Fibroblast of skin of abdomen (primary cell): ENCODE results near the gene ABLIM2. TPM values are rescaled to one million over a fixed set of nuclear protein-coding genes. Genes with fewer than 3 reads are reported as not detected.
A peak's percentile ranks its signal among the peaks of the same experiment; 100 is the strongest.

Experiments
- DNase-seq: peaks from one replicate; pipeline ENCODE4 v3.0.0-alpha.2; 2013
- polyA plus RNA-seq, 2 experiments: library from polyadenylated mRNA; unstranded; fragments of 120-200 nt; gene quantifications; one replicate each; pipeline ENCODE4 v1.2.1, GENCODE V29; 2013; ENCODE audit not compliant: insufficient read length in 2 of 2

Gene ABLIM2
- polyA plus RNA-seq (2013, experiment 1 of 2; ENCODE audit: insufficient read length): 0.13 TPM
- polyA plus RNA-seq (2013, experiment 2 of 2; ENCODE audit: insufficient read length): 0.19 TPM

DNA sequence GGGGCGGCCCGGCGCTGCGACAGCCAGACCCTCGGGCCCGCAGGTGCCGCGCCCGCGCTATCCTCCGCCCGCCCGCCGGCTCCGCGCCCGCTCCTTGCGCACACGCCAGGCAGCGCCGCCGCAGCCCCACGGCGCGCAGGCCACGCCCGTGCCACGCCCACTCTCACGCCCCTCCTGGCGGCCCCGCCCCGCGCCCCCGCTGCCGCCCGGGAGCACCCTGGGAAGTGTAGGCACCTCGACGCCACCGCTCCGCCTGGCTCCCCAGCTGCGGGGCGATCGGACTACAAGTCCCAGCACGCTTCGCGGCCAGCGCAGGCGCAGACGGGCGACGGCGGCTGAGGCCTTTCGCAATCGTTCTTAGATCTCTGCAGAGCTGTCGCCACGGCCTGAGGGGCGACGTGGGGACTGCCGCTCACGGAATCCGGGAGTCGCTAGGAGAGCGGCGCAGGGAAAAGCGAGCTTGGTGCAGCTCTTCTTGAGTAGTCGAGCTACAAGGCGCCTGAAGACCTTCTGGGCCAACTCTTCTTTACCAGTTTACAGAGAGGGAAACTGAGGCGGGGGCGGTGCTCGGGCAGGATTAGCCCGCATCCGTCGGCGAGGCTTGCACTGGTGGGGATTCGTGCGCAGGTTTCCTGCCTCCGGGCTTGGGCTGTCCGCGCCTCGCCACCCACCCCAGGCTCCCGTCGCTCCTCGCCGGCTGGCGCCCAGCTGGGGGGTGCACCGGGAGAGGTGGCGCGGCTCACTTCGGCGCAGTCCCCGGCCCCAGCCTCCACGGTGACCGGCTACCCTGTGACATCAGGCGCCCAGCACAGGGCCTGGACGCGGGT, at the start of gene ABLIM2:
Gene ABLIM2 (minus strand): TSS at position 104 of the 827 bp plus-strand sequence. CDS start 124 bp downstream, outside the sequence.
- DNase-seq: peak; percentile 97

- no peak for DNase-seq
Measured at GRCh38 chr4:8207314-8207713, 48.7 kb upstream of the ABLIM2 start.

GRCh38 chr4:8205749-8206611, 47.4 kb upstream of the ABLIM2 start:
- DNase-seq: no peak

DNA sequence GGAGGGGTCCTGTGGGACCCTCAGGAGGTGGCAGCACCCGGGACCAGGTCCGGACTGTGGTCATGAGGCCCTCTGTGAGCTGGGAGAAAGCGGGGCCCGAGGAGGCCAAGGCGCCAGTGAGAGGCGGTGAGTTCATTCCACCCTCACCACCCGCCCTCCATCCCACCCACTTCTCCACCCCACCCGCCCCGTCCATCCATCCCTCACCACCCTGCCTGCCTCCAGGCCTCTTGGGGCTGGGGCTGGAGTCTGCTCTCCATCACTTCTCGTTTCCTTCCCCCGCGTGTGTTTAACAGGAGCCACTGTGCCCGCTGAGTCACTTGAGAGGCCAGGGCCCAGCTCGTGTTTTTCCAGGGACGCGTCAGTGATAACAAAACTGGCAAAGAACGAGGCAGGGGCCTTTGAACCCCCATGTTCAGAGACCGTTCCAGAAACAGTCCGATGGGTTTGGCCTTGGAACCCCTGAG, 46.7 kb upstream of the ABLIM2 start:
- no peak for DNase-seq

- DNase-seq: no peak
Measured at GRCh38 chr4:8204576-8205227, 46.1 kb upstream of the ABLIM2 start.

DNA sequence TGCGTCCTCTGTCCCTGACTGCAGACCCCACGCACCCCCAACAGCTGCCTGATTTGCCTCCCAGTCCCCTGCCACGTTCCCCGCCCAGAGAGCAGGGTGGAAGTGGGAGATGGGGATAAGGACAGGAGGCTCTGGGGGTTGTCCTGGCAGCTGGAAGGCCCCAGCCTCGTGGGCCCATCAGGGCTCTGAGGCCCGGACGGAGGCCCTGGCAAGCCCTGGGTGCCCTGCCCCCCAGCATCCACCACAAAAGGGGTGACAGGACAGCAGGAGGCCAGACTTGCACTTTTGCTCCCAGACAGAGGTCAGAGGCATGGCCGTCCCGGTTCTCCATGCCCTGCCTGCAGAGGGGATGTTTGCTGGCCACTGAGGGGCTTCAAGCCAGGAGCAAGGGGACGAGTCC, 45.2 kb upstream of the ABLIM2 start:
- DNase-seq: no peak

- DNase-seq: no peak
Measured at GRCh38 chr4:8203052-8203401, 44.4 kb upstream of the ABLIM2 start.

DNA sequence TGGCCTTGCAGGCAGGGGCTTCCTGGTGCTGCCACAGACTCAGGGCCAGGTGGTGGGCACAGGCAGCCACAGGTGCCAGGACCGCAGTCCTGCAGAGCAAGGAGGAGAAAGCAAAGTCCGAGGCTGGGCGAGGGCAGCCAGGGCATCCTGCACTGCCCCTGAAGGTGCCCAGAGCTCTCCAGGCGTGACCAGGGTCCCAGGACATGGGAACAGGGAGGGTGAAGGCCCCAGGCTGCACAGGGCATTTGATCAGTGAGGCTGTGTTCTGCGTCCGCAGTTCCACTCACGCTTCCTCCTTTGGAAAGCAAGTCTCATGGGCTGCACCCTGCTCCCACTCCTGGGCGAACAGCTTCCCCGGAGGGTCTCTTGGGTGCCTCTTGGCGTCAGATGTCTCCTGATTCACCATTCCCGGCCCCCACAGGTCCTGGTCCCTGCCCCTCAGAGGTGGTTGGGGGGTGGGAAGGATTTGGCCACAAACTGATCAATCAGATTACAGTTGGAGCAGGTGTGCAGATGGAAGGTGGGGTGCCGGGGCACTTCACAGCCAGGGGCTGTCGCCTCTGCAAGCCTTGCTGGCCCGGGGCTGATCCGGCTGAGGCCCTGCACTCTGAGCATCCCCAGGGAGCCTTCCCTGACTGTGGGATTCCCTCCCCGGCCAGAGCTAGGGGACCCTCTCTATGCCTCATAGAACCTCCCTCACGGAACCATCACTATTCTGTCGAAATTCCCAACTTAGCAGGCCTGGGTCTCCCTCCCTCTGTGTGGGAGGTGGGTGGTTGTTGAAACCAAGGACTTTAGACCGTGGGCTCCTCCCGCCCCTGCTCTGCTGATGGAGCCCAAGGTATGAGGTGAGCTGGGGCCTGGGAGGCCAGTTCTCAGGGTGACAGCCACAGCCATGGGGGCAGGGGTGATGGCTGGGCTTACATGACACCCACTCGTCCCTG, 43.8 kb upstream of the ABLIM2 start:
- DNase-seq: no peak

DNA sequence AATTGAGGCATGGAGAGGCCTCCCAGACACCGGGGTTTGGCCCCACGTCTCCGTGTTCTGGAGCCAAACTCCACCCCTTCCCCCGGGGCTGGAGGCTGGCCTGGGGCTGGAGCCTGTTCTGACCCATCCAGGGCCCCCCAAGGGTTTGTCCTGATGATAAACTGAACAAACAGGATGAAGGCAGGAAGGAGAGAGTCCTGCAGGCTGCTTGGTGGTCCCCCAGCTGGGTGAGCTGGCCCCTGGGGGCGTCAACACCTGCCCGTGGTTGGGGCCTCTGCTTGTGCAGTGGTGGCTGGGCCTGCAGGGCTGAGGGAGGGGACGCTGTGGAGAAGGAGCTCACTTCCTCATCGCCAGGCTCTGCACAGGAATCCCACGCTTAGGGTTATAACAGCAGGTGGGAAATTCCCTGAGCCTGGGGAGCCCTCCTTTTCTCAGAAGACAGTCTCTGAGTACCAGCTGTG, 42.7 kb upstream of the ABLIM2 start:
- DNase-seq: no peak

DNA sequence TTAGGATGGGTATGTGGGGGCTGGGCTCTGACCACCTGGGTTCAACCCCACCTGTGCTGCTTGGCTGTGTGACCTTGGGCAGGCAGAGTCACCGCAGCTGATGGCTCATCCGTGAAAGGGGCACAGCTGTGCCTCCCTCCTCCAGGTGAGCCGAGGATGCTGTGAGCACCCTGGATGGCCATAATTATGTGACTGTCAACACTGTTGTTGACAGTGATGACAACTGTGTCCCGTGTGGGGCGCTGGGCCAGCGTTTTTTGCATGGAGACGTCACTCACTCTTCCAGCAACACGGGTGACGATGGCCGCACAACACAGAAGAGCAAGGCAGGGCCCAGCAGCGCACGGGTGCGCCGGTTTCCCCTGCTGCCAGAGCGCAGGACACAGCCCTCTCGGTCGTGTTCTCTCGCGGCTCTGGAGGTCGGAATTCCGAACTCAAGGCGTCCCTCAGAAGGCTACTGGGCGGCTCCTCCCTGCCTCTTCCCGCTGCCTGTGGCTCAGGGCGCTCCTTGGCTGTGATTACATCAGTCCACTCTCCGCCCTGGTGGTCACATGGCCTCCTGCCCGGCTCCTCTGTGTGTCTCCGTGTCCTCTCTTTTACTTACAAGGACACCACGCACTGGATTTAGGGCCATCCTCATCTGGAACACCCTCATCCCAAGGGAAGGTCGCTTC, 41.8 kb upstream of the ABLIM2 start:
- no peak for DNase-seq

DNA sequence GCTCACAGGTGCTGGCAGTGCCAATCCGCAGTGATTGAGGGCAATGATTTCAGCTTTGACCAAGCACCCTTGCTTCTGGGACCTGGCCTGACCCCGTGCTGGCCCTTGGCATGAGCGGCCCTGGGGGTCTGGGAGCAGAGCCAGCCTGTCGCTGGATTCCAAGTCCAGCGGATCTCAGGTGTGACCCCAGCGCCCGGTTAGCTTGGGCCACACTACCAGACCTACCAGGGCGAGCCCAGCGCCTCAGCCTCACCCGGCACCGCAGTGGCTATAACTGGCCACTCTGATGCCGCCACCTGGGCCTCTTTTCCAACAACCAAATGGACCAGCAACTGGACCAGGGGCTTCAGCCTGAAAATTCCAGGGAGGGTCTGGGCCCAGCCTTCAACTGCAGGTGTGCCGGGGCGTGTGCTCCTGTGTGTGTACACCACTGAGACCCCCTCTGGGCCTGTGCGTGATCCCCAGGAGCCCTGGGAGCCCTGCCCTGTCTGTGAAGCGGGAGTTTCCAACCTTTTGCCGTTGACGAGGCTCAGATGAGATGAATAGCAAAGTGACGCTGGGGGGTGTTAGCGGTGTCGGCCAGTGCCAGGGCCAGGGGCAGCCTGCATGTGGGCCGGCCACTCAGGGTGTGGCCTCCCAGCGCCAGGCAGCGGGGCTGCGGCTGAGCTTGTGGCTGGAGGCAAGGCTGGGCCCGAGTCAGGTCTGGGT, 41.1 kb upstream of the ABLIM2 start:
- DNase-seq: no peak

DNA sequence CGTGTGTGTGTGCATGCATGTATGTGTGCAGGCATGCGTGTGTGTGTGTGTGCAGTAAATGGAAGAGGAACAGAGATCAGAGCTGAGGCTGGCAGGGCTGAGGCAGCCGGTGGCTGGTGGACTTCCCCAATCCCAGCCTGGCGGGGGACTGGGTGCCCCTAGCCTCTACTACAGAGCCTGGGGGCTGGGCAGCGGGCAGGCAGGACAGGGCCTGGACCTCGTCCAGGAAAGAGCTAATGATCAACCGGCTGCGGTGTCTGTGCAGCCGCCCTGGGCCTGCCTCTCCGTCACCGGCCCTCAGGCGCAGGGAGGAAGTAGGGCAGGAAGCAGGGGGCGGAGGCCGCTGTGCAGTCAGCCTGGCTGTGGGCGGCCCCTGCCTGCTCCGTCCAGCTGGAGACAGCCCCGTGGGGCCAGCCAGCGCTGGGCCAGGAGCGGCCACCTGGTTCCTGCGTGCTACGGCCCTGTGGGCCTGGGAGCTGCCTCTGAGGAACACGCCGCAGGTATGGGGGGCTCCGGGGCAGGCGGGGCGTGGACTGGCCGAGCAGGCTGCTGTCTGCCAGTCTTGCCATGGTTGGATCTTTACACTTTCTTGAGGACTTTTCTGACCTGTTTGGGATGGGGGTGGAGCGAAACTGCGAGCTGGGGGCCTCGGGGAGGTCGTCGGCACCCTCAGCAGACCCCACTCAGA, 40.4 kb upstream of the ABLIM2 start, which contains the start of gene SH3TC1:
Gene SH3TC1 (plus strand): TSS at position 385 of the 688 bp plus-strand sequence. CDS start 5,905 bp downstream, outside the sequence.
- DNase-seq: peak; percentile 65

DNA sequence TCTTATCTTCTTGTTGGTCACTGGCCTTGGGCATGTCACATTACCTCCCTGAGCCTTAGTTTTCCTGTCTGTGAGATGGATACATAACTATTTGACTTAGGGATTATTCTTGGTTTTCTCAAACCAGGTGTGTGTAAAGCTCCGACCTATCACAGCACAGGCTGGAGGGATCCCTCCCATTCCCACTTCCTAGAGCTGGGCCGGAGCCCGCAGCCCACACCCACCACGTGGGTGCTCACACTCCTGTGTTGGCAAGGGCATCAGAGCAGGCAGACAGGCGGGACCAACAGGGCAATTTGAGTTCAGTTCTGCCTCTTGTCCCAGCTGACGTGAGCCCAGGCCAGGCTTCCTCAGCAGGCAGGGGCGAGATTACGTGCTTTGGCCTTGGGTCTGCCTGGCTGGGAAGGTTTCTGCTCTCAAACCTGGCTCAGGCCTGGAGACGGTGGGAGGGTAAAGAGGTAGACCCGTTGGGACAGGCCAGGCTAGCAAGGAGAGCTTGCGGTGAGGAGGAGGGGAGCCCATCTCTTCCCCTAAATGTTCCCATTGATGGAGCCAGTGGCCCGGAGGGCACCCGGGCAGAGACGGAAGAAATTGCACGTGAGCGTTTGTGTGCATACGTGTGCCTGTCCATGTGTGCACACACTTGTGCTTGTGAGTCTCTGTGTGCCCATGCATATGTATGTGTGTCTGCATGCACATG, 39.7 kb upstream of the ABLIM2 start:
- no peak for DNase-seq

DNA sequence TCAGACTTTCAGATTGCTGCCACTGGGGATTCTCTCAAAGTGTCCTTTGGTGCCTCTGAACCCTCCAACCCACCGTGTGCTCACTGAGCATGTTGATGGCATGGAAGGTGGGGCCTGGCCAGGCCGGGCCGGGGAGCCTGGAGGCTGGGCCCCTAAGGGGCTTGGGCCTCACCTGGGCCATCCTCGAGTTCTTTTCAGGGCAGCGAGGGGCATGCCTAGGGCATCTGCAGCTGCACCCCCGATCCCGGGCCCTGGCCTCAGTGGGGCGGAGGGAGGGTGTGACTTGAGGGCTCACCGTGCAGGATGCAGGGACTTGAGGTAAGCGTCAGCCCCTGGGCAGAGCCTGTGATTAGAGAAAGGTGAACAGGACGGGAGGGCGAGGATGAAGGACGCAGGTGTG, 38.9 kb upstream of the ABLIM2 start:
- DNase-seq: no peak

DNA sequence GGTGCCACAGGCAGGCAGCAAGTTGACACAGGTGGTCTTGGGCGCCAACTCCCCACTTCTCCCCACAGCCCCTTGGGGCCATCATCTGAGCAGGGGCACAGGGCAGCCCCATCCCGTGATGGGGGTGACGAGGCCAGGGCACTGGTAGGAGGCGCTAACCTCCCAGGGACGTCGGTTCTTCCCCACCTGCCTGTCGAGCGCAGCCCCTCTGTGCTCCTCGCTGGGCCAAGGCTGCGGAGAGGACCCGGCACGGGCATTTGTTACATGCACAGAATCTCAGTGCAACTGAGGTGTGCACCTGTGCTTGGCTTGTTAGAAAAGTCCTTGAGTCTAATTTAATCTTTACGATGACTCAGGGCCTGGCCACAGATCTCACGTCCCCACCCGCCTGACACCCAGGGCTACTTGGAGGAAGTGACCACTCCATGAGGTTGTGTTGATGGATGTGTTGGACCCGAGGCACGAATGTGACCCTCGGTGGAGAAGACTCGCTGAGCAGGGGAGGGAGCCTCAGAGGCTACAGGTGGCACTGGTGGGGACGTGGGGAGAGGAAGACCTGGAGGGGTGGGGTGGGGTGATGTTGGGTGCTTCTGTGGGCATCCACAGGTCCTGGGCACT, 37.3 kb upstream of the ABLIM2 start:
- no peak for DNase-seq

DNA sequence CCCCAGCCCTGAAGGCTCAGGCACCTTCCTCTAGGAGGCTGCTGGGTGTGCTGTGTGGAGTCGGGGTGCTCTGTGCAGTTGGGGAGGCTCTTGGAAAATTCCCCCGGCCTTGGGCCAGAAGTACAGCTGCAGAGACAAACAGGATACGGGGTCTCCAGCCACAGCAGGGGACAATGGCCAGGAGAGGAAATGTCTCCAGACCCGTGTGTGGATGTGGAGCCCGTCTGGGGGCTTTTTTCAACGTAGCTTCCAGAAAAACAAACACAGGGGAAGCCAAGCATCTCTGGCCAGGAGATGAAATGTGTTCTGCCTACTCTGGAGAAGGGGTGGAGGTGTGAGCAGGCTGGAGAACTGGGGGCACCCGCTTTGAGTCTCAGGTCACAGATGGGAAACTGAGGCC, 36.8 kb upstream of the ABLIM2 start:
- no peak for DNase-seq

DNA sequence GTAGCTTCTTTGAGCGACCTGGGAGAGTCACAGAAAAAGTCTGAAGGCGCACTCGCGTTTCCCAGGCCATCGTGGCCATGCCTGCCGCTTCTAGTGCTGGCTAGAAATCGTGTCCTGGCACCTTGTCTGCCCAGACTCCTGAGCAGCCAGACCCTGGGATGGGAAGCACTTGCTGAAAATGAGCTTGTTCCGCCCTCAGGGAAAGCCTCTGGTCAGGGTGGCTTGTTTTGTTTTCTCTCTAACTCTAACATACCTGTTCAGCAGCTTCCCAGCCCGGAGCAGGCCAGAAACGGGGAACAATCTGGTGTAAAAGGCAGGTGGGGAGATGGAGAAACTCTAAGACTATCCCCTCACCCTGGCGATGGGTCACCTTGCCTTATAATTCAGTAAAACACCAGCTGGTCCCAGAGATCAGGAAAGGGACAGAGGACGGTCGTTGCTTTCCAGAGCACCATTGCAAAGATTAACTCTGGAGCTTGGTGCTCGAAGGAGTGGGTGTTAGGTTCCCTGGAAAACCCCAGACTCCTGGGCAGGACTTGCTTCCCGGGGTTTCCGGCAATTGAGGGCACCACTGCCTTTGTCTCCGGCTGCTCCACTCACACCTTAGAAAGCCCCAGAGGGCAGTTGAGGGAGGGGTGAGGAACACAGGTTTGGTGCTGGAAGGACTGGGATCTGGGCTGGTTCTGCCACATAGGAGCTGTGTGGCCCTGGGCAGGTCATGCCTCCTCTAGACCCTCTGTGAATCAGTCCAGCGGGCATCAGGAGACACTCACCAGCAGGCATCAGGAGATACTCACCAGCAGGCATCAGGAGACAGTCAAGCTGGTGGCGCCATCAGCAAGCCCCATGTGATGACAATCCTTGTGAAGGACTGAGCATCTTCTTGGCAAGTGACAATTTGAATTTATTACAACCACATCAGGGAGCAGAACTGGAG, 36.0 kb upstream of the ABLIM2 start:
- DNase-seq: no peak
